HT1080 (cell line): Measurements from ENCODE around the gene CFAP54. TPM values are rescaled to one million over a fixed set of nuclear protein-coding genes. Genes with fewer than 3 reads are reported as not detected.

Experiments used
- DNase-seq: peaks from one replicate; pipeline ENCODE4 v3.0.0-alpha.2; 2015; ENCODE audit warnings: low read depth
- total RNA-seq: library from RNA; depleted of rRNA; stranded (reverse); fragments of >200 nt; shearing (Covaris generic); gene quantifications from 2 replicates; pipeline ENCODE4 v1.2.3, GENCODE V29; 2014

The CFAP54 gene
- total RNA-seq, 1 experiment from 2014 or later: 5.3 TPM

DNA sequence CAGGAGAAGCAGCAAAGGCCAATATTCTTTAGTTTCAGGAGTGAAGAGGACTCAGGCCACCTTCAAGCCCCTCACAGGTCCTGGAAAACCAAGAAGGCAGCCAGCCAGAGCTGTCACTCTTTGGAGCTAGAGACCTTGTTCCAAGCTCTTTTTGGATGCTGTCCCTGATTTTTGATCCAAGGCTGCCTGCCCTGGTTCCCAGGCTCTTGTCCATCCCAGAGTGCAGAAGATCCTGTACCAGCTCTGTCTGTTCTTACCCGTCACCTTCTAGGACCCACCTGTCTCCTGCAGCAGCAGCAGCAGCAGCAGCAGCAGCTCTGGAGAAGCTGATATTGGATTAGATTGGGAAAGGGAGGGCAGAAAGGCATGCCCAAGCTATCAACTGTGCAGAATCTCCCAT is 260.6 kb downstream of the CFAP54 start:
- no peak for DNase-seq

DNA sequence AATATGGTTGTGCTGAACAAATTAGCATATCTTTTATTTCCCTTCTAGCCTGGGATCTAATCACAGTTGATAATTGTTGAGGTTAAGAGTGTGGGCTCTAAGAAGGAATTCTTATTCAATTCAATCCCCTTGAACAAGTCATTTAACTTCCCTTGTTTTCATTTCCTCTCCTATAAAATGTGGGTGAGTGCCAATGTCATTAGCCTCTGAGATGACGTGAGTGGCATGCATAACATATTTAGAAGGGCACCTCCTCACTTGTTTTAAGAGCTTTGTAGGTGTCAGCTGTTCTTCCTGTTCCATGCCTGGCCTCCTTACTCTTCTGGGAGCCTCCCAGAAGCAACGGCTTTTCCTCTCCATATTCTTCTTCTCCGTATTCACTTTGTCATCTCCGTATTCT is 262.2 kb downstream of the CFAP54 start:
- peak; percentile 11 for DNase-seq

DNA sequence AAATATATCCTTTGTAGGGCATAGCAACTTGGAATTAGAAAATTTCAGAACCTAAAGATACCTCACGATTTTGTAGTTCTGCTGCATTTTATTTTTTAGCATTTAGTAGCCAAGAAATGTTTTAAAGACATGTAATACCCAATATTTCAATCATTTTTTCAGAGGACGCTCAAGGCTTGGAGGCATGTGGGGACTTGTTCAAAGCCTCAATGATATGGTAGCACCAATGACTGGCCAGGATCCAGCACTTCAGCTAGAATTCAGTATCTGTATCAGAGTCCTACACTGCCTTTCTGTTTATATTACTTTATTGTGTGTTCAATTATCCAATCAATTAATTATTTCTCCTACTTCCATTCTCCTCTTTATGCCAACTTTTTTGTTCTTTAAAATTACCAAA is 262.8 kb downstream of the CFAP54 start:
- no peak for DNase-seq

DNA sequence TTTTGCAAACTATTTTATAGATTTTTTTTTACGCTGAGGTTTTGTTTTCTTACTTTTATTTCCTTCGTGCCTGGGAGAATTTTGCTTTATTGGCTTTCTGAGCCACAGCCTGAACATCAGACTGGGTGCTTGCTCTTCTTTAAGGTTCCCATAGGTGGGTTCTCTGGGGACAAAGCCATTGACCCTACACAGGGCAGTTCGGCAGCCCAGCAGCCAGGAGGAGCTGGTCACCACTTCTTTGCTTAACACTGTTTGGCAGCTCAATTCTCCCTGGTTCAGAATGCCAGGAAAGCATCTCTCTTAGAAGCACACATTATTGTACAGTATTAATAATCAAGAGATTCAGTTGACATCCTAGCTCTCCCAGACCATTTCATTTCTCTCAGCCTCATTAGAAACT is 276.9 kb downstream of the CFAP54 start:
- DNase-seq: peak; percentile 23

DNA sequence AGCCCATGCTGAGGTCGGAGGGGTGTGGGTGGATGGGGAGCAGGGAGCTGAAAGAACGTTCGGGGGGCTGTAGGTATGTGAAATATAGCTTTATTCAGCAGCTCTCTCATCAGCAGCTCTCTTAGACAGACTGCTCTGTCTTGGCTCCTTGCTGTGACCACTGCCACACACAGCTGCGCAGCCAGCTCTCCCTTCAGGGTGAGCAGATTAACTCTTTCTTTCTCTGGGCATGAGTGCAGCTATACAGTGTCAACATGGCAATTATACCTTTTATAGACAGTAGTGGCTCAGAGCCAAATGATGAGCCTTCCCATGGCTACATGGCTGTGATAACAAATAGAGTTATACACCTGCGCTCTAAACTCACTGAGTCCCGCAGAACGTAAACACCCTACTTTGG is 280.0 kb downstream of the CFAP54 start:
- no peak for DNase-seq

DNA sequence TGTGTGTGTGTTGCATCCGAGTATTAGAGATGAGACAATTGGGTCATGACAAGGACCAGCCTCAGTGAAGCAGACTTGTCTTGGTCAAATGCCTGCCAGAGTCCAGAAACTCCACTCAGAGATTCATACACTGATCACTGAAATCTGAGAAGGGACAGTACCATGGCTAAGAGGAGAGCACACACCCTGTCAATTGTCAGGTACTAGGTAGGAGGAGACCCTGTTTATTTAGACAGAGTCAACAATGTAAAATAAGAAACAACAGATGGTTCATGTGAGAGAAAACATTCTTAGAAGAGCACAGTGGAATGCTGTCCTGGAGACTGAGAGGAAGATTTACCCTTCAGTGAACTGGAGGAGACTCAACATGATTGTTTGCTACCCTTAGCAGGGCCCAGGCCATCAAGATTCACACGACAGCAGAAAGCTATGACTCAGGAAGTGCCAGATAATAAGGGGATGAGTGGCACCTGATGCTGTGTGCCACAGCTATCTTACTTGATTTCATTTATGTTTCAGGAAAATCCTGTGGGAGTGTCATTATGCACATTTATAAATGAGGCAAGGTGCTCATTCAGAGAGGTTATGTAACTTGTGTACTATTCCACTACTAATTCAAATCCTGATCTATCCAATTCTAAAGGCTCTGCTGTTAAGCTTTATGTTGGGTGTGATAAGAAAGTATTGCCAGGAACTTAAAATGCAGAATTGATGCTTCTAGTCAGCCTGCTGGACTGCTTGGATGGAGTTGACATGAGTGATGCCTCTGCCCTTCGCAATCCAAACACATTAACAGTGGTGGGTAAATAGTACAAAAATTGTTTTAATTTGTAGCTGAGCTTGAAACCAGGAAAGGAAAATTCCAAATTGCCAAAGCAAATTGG is 281.1 kb downstream of the CFAP54 start:
- DNase-seq: no peak

DNA sequence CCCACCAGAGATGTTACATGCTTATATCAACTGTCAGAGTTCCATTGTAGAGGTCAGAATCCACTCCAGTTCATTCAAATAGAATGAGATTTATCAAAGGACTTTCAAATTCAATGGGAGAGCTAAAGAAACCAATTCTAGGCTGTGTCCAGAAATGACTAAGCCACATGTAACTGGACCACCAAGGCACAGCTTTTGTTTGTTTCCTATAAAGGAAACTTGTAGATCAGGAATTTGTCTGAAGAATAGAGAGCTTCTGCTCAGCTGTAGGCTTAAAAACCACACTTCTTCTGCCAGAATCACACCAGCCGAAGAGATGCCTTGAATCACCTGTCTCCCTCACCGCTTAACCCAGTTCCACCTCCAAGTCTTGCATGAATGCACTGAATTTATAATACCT is 283.7 kb downstream of the CFAP54 start:
- DNase-seq: no peak

DNA sequence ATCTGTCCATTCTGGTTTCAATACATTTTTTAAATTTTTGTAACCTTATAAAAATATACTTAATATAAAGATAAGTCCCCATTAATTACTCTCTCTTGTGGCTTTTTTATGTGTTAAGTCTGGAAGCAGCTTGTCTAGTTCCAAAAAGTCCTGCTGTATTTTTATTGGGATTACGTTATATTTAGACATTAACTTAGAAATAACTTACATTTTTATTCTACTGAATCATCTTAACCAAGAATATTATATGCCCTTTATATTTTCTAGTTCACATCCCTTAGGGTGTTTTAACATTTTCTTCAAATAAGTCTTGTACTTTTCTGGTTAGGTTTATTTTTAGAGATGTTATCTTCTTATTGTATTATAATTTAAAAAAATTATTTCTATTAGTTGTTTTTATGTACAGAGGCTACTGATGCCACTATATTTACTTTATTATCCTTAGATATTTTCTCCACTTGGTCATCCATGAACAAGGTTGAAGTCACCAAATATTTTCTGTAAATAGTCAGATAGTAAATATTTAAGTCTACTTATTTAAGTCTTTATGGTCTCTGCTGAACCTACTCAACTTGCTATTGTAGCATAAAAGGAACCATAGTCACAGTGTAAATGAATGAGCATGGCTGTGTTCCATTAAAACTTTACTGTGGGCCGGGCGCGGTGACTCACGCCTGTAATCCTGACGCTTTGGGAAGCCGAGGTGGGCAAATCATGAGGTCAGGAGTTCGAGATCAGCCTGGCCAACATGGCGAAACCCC is 285.3 kb downstream of the CFAP54 start:
- no peak for DNase-seq

DNA sequence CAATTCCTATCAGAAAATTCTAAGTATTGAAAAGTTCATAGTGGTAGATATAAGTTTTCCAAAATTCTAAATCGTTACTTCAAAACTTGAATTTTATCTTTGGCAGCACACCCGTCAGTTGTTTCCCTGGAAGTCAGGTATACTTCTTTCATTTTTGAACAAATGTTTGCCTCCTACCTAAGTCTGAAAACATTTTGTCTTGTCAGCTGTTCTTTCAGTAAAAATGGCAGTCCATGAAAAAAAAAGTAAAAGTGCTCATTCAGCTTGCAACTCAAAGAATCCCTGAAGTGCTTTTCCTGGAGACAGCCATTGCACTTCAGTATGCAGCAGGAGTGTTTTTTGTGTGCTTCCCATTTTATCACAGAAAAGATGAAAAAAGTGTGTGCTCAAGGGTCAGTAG is 287.5 kb downstream of the CFAP54 start:
- DNase-seq: no peak

DNA sequence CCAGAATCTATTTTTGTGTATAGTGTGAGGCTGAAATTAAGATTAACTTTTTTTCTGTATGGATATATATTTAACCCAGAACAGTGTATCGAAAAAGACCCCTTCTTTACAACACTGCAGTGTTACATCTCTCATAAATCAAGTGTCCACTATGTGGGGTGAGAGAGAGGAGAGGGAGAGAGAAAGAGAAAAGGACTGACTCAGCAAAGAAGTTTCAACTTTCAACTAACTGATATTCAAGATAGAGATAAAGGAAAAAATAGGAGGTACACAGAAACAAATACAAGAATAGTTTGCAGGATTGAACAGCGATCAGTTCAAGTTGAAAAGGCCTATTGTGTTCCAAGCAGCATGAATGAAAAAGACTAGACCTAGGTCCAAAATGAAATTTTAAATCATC is 291.0 kb downstream of the CFAP54 start:
- DNase-seq: no peak

DNA sequence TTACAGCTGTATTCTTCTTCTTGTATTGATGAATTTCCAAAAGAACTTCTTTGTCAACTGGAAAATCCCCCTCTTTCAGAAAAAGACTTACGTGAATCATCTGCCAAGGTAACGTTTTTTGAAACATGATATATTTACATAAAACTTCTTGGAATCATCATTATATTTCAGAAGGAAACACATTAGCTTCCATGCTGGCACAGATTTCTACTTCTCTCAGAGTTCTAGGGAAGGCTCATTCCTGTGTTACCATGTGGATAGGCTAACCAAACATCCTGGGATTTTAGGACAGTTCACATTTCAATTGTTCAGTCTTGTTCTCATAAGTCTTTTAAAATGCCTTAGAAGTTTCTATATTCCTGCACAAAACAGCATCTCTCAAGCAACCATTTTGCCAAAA is 297.4 kb downstream of the CFAP54 start:
- no peak for DNase-seq

DNA sequence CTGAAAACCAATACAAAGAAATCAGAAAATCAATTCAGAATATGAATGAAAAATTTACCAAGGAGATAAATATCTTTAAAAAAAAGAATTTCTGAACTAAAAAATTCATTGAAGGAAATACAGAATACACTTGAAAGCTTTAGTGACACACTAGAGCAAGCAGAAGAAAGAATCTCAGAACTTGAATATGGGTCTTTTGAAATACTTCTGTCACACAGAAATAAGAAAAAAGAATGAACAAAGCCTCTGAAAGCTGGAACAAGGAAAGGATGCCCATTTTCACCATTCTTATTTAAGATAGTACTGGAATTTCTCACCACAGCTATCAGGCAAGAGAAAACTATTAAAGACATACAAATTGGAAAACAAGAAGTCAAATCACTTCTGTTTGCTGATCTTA is 314.6 kb downstream of the CFAP54 start:
- no peak for DNase-seq

DNA sequence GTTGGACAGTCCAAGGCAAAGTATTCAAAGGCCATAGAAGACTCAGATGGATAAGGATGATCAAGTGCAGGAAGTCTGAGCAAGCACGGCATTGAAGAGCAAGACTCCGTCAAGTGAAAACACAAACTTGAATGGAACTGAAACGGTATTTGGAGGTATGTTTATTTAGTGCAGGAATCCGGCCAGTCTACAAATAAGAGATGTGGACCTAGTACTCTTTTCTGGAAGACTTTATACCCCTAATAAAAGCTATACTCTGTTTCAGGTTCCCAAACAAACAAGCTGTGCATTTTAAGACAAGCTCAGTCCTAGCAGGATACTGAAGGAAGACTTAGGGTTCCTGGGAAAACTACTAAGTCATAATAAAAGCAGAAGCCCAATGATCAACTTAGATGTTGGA is 316.9 kb downstream of the CFAP54 start:
- DNase-seq: no peak

DNA sequence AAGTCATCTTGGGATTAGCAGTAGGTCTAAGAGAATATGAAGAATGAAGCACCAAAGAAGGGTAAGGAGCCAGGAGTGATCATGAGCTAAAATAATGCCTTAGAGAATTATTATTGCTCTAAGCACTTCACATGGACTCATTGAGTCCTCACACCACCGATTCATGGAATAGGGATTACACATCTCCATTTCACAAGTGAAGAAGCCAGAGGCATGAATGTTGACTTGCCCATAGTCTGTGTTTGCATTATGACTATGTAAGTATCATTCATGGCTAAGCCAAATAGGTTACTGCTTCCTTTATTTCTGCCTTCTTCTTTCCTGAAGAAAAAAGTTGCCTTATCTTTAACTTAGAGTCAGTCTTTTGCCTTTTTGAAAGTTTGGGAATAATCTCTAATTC is 318.4 kb downstream of the CFAP54 start:
- DNase-seq: no peak

DNA sequence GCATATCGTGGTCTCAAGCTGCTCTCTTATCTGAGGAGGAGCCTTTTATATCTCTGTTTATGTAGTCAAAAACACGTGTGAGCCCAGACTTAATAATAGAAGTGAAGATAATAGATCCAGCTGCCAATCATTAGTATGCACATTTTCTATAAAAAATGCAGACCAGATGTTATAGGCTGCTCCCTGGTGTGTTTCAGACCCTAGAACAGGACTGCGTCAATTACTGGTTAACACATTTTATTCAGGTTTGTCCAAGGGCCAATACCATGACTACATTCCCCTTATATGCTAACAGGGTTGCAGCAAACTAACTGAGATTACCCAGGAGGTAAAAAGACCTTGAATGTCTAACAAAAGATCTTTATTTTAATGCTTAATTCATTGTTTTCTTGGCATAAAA is 319.2 kb downstream of the CFAP54 start:
- no peak for DNase-seq

DNA sequence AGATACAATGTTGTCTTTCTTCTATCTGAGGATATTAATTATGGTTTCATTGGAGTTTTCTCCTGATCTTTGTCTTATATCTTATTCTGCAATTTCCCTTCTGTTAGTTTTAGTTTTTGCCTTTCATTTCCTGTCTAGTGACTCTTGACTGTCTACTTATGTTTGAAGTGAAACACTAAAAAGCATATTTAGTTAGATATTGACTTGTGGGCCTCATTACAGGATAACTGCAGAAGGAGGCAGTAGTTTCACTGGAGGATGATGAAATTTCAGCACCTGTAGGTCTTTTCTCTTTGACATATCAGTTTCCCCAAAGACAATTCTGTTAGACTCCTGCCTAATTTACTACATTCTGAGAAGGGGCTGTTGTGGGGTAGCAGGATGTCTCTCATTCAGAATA is 320.1 kb downstream of the CFAP54 start:
- DNase-seq: no peak

DNA sequence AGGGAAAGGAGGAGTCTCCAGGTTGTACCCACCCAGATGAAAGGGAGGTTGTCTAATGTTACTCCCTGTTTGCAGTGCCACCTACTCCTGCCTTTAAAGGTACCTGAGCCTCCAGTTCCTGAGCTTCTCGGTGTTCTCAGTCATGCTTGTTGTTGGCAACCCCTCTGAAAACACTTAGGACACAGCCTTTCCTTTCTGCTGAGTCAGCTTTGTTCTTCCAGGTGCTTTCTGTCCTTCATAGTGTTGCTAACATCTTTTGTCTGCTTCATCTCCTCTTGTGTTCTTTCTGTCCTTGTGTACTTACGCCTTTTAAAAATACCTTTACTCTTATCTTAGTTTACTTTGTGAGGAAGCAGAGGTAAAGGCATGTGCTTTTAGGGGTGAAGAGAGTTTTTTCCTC is 320.7 kb downstream of the CFAP54 start:
- no peak for DNase-seq

DNA sequence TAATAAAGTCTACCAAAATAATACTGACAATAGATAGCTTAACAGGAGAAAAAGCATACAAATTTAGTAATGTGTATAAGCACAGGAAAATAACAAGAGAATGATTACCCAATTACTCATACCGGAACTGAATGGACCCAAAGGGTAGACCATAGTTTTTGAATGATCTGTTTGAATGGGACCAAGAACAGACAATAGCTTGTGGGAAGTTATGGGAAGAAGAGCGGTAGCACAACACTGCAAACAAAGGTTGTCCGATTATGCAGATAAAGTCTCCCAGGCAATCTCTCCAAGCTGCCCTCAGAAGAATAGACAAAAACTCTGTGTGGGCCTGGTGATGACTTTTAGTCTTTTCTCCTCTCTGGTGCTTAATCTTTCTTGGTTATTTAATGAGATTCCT is 321.1 kb downstream of the CFAP54 start:
- DNase-seq: peak; percentile 43

DNA sequence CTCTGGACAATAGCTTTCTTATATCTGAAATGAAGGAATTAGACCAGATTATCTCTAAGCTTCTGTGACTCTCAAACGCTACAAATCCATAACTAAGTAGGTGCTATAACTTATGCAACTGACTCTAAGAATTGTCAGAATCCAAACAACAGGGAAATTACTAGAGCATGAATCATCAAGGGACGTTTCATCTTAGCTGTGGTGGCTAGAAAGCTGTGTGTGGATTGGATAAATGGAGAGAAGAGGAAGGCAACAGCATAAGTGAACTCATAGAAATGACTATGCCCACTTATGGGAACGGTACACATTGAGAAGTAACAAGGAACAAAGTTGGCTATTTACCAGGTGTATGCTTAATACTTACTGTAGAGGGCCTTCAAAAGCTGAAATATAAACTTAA is 321.7 kb downstream of the CFAP54 start:
- DNase-seq: peak; percentile 96

DNA sequence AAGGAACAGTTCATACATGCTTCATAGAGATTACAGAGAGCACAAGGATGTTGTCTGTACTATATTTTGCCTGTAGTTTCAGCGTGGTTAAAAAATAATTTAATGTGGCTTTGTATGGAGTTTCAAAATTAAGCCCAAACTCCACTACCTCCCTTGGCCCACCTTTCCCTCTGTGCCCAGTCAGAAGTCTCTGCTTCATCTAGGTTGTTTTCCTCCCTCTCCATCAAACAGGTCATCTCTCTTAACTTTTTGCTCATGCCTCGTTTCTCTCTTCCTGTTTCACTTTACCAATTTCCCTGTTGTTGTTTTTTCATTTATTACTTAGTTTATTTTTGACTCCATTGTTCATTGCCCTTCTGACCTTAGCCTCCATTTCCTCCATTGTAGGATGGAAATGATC is 322.8 kb downstream of the CFAP54 start:
- no peak for DNase-seq

DNA sequence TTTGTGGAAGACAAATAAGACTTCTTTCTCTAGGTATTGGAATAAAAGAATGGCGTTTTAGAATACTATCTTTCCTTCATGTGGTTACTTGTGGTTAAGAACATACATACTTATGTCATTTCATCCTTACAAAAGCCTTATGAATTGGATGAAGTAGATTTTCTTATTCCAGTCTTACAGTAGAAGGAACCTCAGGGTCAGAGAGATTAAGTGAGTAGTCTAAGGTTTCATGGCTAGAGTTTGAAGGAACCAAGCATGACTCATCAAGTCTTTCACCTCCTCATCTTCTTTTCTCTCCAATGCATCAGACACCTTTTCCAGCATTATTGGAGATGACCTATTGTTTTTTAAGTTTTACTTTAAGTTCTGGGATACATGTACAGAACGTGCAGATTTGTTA is 324.8 kb downstream of the CFAP54 start:
- DNase-seq: peak; percentile 69

DNA sequence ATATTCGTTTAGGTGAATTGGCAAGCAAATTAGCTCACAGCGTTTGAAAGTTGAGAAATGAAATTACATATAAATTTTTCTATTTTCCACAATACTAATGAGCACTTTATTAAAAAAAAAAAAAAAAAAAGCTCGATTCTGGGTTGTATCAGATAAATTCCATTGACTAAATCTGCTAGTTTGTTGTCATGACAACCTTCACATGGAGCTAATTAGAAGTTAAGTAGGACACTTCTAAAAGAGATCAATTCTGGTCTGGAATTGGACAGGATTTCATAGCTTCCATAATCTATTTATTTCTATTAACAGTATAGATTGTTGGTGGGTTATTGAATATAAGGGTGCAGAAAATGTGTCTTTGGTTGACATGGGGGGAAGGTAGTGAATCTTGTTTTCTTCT is 332.2 kb downstream of the CFAP54 start:
- DNase-seq: no peak

DNA sequence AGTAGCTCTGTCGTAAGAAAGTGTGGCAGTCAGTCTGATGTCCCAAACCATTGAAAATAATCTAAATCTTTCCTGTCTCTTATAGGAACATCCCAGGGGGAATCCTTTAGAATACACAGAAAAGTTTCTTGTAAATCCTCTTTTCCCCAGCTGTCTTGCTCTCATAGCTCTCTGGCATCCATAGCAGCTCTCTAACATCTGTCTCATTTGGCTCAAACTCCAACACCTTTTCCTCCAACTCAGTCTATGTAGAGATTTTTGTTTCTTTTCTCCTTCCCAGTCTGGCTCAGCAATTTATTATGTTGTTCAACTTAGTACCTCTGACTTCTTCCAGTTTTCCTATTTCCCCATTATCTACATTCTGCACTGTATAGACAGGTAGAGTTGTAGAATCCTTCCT is 333.3 kb downstream of the CFAP54 start:
- DNase-seq: no peak
